ENCODE results near the gene SGPL1. TPM values are rescaled to one million over a fixed set of nuclear protein-coding genes. Genes with fewer than 3 reads are reported as not detected.
"Not testable (repeated sequence)": the region's sequence is repeated elsewhere in the genome, so short reads cannot be mapped to it uniquely, and the experiment has no call there.

SGPL1 gene
- 25.8 and 26.5 TPM in 2 replicates for total RNA-seq (2014; rRNA removed; shearing (Covaris generic))

GRCh38 chr10:70815504-70816219 is at the start of gene SGPL1:
SGPL1 (plus strand) TSS chr10:70815948; CDS start chr10:70816854, 906 bp downstream.
- peak; percentile 78 for DNase-seq (ENCODE audit: low read depth)

- DNase-seq (ENCODE audit: low read depth), result not testable (repeated sequence)
Observed at GRCh38 chr10:70768026-70768685, 47.6 kb upstream of the SGPL1 start.

GRCh38 chr10:70769121-70769520 is 46.6 kb upstream of the SGPL1 start:
- no peak for DNase-seq (ENCODE audit: low read depth)

- no peak for DNase-seq (ENCODE audit: low read depth)
Observed at GRCh38 chr10:70770001-70770400, 45.7 kb upstream of the SGPL1 start.

GRCh38 chr10:70770516-70770915 is 45.2 kb upstream of the SGPL1 start:
- not testable (repeated sequence) for DNase-seq (ENCODE audit: low read depth)

- no peak for DNase-seq (ENCODE audit: low read depth)
Observed at GRCh38 chr10:70771311-70772194, 44.2 kb upstream of the SGPL1 start.

GRCh38 chr10:70772627-70773026 is 43.1 kb upstream of the SGPL1 start:
- DNase-seq (ENCODE audit: low read depth), result no peak

GRCh38 chr10:70773461-70773860 is 42.3 kb upstream of the SGPL1 start:
- no peak for DNase-seq (ENCODE audit: low read depth)

- DNase-seq (ENCODE audit: low read depth), result no peak
Observed at GRCh38 chr10:70773965-70774809, 41.6 kb upstream of the SGPL1 start.

- no peak for DNase-seq (ENCODE audit: low read depth)
Observed at GRCh38 chr10:70774810-70775678, 40.7 kb upstream of the SGPL1 start.

GRCh38 chr10:70775679-70776454 is 39.9 kb upstream of the SGPL1 start:
- DNase-seq (ENCODE audit: low read depth), result no peak

GRCh38 chr10:70776455-70777005 is 39.2 kb upstream of the SGPL1 start:
- no peak for DNase-seq (ENCODE audit: low read depth)

GRCh38 chr10:70777063-70777875 is 38.5 kb upstream of the SGPL1 start:
- no peak for DNase-seq (ENCODE audit: low read depth)

- no peak for DNase-seq (ENCODE audit: low read depth)
Observed at GRCh38 chr10:70778267-70778924, 37.4 kb upstream of the SGPL1 start.

- DNase-seq (ENCODE audit: low read depth), result no peak
Observed at GRCh38 chr10:70779088-70779487, 36.7 kb upstream of the SGPL1 start.

- no peak for DNase-seq (ENCODE audit: low read depth)
Observed at GRCh38 chr10:70779511-70780369, 36.0 kb upstream of the SGPL1 start.

- DNase-seq (ENCODE audit: low read depth), result no peak
Observed at GRCh38 chr10:70780370-70780760, 35.4 kb upstream of the SGPL1 start.

Data from M059J (cell line).